ENCODE data around the gene MINDY2. TPM values are rescaled to one million over a fixed set of nuclear protein-coding genes. Genes with fewer than 3 reads are reported as not detected.
"Not testable (repeated sequence)": the region's sequence is repeated elsewhere in the genome, so short reads cannot be mapped to it uniquely, and the experiment has no call there.

The MINDY2 gene
- total RNA-seq, 1 donor from 2014 or later, result 32.9 TPM

DNA sequence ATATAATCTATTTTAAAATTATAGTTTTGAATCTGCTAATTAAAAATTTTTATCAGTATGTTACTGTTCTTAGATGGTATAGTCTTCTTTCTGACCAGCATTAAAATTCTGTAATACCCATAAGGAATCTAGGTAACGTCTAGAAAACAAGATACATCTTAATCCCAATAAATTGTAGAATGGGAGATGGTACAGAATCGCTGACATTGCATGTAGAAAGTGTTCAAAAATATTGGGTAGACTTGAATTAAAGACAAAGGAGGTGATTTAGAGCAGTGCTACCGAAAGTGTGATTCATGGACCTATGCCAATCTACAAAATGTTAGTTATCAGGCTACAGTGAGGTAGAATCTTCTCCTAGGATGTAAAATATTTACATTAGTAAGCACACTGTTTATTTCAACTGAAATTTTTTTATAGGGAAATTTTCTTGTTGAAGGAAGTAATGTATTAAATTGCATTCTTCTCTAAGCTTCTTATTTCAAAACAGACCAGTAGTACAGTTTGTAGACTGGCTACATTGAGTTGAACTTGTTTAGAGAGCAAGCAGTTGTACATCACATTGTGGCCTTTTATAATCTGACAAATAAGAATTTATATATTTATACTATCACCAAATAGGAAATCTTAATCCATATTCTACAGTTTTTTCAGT lies 17.1 kb downstream of the MINDY2 start:
- peaks cover 4% of the 10 kb centered on the region for H3K4me1 ChIP-seq
- TF ChIP-seq, protein P1, sequence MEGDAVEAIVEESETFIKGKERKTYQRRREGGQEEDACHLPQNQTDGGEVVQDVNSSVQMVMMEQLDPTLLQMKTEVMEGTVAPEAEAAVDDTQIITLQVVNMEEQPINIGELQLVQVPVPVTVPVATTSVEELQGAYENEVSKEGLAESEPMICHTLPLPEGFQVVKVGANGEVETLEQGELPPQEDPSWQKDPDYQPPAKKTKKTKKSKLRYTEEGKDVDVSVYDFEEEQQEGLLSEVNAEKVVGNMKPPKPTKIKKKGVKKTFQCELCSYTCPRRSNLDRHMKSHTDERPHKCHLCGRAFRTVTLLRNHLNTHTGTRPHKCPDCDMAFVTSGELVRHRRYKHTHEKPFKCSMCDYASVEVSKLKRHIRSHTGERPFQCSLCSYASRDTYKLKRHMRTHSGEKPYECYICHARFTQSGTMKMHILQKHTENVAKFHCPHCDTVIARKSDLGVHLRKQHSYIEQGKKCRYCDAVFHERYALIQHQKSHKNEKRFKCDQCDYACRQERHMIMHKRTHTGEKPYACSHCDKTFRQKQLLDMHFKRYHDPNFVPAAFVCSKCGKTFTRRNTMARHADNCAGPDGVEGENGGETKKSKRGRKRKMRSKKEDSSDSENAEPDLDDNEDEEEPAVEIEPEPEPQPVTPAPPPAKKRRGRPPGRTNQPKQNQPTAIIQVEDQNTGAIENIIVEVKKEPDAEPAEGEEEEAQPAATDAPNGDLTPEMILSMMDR (IDR thresholded peaks at IDR 0.05), result no peak
- H3K27me3 ChIP-seq (ENCODE audit: low read depth), result no peaks in the 10 kb centered on the region
- peaks cover 20% of the 10 kb centered on the region for H3K36me3 ChIP-seq
- DNase-seq, result no peak
- intact Hi-C loops (cut with DNase I), result no loop called here
- H3K27ac ChIP-seq, result no peak overlapping the region
- no peaks in the 10 kb centered on the region for H3K9me3 ChIP-seq
- H3K4me3 ChIP-seq, result no peak overlapping the region
- ATAC-seq, result no peak

DNA sequence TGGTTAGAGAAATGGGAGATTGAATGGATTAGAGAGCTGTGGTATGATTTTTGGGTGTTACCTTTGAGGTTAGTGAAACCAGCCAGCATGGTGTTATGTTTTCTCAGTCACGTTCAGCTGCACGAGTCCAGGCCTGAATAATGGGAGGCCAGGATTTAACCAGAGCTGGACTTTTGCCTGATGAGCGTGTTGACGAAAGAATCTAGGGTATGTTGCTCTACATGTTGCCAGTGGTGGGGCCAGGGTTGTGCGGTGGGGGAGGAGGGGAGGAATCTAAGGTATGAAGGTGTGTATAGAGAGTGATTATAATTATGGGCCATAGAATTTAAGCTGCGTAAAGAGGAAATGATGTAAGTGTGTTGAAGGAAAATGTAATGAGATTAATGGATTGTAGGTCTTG lies 22.8 kb downstream of the MINDY2 start:
- intact Hi-C loops (cut with DNase I), result no loop called here
- no peaks in the 10 kb centered on the region for H3K9me3 ChIP-seq
- H3K4me3 ChIP-seq, result no peak overlapping the region
- TF ChIP-seq, protein P1 (IDR thresholded peaks at IDR 0.05), result no peak
- peak; percentile 91 to 95 for ATAC-seq
- peak overlapping the region; percentile 2 for H3K27ac ChIP-seq
- H3K36me3 ChIP-seq, result peaks cover 16% of the 10 kb centered on the region
- DNase-seq, result peak; percentile 64
- no peaks in the 10 kb centered on the region for H3K27me3 ChIP-seq (ENCODE audit: low read depth)
- H3K4me1 ChIP-seq, result peaks cover 7% of the 10 kb centered on the region

DNA sequence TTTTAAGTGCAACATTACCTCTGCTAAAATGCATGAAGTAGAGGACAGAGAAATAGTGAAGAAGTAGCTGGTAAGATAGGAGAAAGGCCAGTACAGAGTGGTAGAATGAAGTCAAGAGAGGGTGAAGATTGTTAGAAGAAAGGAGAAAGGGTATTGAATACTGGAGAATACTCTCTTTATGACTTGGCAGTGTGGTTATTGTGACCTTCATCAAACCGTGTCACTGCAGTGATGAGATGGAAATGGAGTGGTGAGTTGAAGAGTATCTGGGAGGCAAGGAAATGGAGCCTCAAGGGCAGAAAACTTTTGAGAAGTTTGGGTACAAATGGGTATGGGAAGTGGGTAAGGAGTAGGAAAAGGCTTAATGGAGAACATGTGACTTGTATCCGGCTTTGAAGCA lies 24.7 kb downstream of the MINDY2 start:
- H3K27ac ChIP-seq, result no peak overlapping the region
- no peaks in the 10 kb centered on the region for H3K27me3 ChIP-seq (ENCODE audit: low read depth)
- DNase-seq, result no peak
- ATAC-seq, result no peak
- intact Hi-C loops (cut with DNase I), result no loop called here
- peaks cover 7% of the 10 kb centered on the region for H3K4me1 ChIP-seq
- TF ChIP-seq, protein P1 (IDR thresholded peaks at IDR 0.05), result no peak
- H3K36me3 ChIP-seq, result peaks cover 7% of the 10 kb centered on the region
- H3K4me3 ChIP-seq, result no peak overlapping the region
- H3K9me3 ChIP-seq, result no peaks in the 10 kb centered on the region

DNA sequence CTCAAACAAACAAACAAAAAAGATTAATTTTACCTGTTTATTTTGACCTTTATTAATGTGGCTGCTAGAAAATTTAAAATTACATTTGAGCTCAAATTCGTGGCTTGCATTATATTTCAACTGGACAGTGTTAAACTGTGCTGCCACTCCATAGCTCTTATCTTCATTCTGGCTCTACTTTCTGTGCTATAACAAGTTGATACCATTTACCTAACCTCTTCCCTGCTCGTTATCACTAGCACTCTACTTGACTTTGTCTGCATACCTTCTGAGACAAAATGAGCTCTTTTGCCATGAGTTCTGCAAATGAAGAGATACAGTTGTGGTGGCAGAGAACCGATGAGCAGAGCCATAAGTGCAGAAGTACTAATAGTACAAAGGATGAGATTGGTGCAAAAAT lies 26.4 kb downstream of the MINDY2 start:
- TF ChIP-seq, protein P1 (IDR thresholded peaks at IDR 0.05), result no peak
- ATAC-seq, result peak in 1 of 2 donors; percentile 52
- DNase-seq, result no peak
- H3K27me3 ChIP-seq (ENCODE audit: low read depth), result no peaks in the 10 kb centered on the region
- H3K36me3 ChIP-seq, result peaks cover 3% of the 10 kb centered on the region
- H3K4me3 ChIP-seq, result no peak overlapping the region
- no peaks in the 10 kb centered on the region for H3K9me3 ChIP-seq
- intact Hi-C loops (cut with DNase I), result no loop called here
- no peak overlapping the region for H3K27ac ChIP-seq
- H3K4me1 ChIP-seq, result peaks cover 7% of the 10 kb centered on the region

DNA sequence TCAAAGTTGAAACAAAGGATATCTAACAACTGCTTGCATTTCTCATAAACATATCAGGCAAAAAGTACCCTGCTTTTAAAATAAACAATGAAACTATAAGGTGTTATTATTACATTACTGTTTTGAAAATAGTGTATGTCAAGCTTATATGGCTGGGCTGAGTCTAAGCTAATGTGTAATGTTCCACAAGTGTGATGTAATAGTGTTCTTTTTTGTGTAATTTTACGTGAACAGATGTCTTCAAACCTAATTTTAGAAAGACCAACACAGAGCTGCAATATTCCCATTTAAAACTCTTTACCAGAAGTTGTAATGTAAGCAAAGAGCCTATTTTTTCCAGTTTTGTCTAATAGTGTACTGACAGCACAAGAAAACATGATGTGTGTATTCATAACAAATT lies 34.0 kb downstream of the MINDY2 start:
- no peak overlapping the region for H3K4me3 ChIP-seq
- ATAC-seq, result no peak
- H3K4me1 ChIP-seq, result no peaks in the 10 kb centered on the region
- H3K27me3 ChIP-seq (ENCODE audit: low read depth), result no peaks in the 10 kb centered on the region
- H3K36me3 ChIP-seq, result peaks cover 10% of the 10 kb centered on the region
- TF ChIP-seq, protein P1 (IDR thresholded peaks at IDR 0.05), result no peak
- intact Hi-C loops (cut with DNase I), result no loop called here
- no peak overlapping the region for H3K27ac ChIP-seq
- no peak for DNase-seq
- no peaks in the 10 kb centered on the region for H3K9me3 ChIP-seq

DNA sequence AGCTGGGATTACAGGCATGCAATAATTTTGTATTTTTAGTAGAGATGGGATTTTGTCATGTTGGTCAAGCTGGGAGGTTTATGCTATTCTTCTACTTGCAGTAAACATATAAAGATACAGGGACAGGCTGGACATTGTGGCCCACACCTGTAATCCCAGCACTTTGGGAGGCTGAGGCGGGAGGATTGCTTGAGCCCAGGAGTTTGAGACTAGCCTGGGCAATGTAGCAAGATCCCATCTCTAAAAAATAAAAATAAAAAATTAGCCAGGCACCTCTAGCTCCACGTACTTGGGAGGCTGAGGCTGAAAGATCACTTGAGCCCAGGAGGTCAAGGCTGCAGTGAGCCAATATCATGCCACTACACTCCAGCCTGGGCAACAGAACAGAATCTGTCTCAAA lies 52.2 kb downstream of the MINDY2 start:
- H3K36me3 ChIP-seq, result peaks cover 21% of the 10 kb centered on the region

More for the DNA sequence above, 52.2 kb downstream of the MINDY2 start:
- ATAC-seq; DNase-seq; intact Hi-C loops (cut with DNase I); H3K4me3 ChIP-seq; H3K27ac ChIP-seq; H3K27me3 ChIP-seq (ENCODE audit: low read depth); H3K4me1 ChIP-seq; H3K9me3 ChIP-seq: not testable (repeated sequence)
